HL-60 (cell line): ENCODE data around the gene CHAF1A.

Source experiments
- CTCF ChIP-seq: IDR thresholded peaks from one replicate; pipeline ENCODE4 v1.5.1; 2011; ENCODE audit warnings: low read length, control low read depth, inconsistent platforms; ENCODE audit not compliant: insufficient read depth
- POLR2AphosphoS5 ChIP-seq: IDR thresholded peaks from 2 replicates; pipeline ENCODE4 v1.6.1; 2012; ENCODE audit warnings: low read depth
- REST ChIP-seq: IDR thresholded peaks from 2 replicates; pipeline ENCODE4 v1.6.1; 2012; ENCODE audit warnings: low read depth; ENCODE audit not compliant: insufficient replicate concordance

GRCh38 chr19:4487572-4487971 lies 85.1 kb downstream of the CHAF1A start:
- TF ChIP-seq CTCF (no peak), REST (no peak), POLR2AphosphoS5 (no peak)
